ENCODE data around the gene FOXP4.

FOXP4 gene

GRCh38 chr6:41566961-41567360 is 20.8 kb downstream of the FOXP4 start:
- DNase-seq, result no peak

DNA sequence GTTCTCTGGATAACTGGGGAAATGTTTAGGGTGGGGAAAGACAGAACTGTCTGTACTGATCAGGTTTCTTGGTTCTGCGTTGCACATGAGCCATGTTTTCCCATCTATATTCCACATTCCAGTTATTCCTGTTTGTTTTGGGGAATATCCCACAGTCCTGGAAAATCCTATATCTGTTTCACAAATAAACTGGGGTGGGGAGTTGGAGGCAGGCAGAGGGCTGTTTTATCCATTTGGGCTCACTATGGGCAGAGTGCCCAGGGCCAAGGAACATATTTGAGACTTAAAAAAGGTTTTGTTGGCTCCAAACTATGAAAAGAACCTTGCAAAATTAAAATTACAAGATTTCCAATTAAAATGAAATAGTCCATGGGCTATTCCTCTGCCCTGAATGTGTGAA is 21.5 kb downstream of the FOXP4 start:
- no peak for DNase-seq

GRCh38 chr6:41568202-41568584 is 22.0 kb downstream of the FOXP4 start:
- DNase-seq, result no peak

DNA sequence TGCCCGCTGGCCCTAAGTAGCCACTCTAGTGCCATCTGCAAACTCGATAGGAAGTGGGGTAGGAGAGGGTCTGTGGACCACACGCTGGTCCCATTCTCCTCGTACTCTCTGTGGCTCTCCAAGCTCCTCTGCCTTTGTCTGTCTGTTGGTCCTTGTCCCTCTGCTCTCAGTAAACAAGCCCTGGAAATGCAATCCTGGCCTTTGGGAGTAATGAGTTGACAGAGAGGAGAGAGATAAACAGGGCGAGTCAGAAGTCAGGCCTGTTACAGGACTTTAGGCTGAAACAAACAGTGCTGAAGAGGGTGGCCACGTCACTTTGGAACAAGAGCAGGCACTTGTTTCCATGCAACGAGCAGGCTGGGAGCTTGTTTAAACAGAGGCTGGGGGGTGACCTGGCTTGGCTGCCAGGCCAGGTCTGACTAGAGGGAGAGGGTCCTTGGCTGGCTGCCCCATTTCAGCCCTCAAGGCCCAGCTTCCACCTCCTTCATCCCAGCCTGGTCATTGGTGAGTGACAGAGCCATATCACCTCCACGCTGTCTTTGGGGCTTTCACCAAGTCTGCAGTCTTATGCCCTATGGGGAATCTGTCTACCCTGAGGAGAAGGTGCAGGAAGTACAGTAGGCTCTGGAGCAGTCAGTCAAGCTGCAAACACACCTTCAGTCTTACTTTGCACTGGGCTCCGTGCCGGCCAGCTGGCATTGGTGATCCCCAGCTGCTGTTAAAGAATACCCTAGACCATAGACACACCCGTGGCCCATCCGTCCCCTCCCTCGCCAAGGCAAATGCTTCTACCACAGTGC is 22.6 kb downstream of the FOXP4 start:
- no peak for DNase-seq

DNA sequence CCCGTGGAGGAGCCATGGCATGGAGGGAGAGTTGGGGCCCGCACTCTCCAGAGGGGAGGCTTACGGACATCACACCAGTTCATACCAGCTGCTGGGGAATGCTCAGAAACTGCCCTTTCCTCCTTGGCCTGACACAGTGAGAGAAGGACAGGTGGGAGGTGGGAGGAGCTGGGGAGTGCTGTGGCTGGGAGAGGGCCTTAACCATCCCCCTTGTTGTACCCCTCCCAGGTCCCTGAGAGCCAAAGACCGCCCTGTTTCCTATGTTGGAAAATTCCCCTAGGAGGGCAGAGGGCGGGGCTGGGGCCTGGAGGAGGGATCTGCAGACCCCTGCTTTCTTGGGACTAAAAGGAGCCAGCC is 24.1 kb downstream of the FOXP4 start:
- no peak for DNase-seq

DNA sequence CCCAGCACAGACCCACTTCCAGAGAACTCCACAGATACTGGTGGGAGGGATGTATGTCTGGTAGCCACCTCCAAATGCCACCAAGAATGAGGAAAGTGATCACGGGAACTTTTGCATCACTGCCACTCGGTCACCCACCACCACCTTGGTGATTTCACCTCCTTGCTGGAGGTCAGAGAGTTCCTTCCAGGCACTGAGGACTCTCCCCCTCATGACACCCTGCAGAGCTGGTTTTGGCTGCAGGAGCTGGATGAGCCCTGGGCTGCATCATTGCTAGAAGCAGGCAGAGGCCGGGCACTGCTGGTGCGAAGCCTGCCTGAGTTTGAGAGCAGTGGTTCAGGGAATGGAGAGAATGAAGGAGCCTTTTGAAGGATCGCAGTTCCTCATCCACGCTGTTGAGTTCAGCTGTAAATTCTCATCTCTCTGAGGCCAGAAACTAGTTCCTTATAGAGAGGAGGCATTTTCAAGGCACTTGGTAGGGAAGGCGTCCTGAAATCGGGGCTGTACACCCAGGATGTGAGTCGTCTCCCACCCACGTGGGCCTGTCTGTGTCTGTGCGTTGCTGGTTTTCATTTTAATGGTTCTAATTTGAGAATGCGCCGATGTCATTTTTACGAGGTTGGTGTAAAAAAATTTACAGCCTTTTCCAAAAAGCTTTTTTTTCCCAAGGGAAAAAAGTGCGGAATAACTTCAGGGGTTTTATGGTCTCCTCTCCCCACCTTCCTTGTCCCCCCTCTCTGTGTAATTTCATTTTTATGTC is 25.0 kb downstream of the FOXP4 start:
- no peak for DNase-seq

DNA sequence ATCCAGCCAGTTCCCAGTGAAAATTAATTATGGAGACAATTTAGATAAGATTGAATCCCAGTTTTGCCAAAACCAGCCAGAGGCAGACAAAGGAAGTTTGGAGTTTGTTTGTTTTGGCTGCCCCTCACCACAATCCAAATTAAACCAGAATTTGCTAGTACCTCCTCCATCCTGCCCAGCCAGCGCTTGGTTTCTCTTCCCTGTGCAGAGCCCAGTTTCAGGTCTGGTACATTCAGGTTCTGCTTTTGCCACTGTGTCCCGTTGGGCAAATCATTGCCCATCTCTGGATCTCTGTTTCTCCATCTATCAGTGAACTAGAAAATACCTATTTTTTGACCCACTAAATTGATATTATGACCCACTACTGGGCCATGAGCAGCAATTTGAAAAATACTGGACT is 26.4 kb downstream of the FOXP4 start:
- DNase-seq, result no peak

DNA sequence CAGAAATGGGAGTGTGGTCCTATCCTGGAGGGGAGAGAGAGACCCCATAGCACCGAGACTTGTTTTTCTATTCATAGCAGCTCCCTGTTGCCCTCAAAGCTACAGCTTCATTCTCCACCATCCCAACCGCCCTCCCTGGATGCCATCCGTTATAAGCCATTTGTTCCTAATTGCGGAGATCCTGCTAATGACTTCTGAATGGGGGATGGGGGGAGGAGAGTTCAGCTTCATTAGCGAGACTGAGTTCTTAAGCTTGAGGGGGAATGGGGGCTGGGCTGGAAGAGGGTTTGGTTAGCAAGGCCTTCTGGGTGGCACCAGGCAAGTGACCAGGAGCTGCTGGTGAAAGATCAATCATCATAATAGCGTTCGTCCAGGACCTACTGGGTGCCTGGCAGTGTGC is 27.1 kb downstream of the FOXP4 start:
- no peak for DNase-seq

- DNase-seq, result no peak
These were observed 27.8 kb downstream of the FOXP4 start for GRCh38 chr6:41573985-41574384.

- no peak for DNase-seq
These were observed 29.4 kb downstream of the FOXP4 start for GRCh38 chr6:41575598-41575997.

- no peak for DNase-seq
These were observed 30.5 kb downstream of the FOXP4 start for GRCh38 chr6:41576667-41577066.

DNA sequence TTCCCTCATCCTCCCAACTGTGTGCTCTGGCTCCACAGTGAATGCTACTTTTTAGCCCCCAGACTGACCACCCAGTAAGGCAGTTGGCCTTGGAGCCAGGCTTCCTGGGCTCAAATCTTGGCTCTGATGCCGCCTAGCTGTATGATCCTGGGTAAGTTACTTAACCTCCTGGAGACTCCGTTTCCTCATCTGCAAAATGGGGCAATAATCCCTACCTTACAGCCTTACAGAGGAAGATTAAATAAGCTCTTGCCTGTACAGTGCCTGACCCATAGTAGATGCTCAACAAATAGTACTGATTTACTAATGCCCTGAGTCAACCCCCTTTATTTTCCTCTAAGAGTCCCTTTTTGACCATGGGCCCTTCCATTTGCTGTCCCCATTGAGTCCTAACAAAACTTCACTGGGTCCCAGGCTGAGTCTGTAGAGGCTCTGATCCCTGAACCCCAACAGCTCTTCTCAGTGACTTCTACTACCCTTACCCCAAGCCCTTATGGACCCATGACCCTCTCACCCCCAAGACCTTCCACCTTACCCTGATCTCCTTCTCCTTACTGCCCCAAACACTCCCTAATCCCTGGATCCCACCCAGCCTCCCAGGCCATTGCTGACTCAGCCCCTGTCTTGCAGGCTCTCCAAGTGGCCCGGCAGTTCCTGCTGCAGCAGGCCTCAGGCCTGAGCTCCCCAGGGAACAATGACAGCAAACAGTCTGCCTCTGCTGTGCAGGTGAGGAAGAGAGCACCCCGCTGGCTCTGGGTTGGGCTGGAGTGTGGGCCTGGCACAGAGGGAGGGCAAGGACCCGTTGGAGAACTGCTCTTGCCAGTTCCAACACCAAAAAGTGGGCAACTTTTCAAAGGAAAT is 31.4 kb downstream of the FOXP4 start:
- peak; percentile 50 for DNase-seq

DNA sequence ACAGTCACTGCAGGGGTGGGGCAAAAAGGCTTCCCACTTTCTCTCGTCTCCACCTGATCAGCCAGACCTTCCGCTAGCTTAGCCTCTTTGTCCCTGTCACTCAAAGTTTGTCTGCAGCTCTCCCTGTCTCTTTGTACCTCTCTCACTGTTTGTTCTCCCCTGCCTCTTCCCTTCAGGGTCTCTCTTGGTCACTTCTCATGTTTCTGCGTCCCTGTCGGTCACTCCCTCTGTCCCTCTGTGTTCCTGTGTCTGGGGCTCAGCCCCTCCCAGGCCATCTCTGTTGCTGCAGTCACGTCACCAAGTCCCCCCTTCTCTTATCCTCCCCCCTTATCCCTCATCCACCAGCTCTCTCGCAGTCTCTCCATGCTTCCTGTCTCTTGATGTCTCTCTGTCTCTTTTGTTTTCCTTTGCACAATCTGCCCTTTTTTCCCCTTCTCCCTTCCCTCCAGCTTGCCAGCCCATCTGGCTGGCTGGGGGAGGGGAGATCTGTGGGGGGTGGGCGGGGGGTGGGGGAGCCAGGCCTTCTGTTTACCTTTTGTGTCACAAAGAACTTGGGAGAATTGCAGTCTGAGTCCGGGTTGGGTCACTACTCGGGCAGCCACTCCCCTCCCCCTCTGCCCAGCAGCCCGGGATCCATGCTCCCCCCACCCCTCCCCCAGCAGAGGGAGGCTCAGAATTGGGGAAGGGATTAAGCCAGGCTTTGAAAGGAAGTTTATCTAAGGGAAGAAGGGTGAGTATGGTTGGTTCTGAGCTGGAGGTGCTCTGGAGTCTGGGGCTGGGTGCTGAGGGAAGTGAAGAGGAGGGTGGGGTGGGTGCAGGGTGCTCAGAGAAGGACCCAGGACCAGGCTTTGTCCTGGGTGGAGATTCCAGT is 32.3 kb downstream of the FOXP4 start:
- no peak for DNase-seq

GRCh38 chr6:41579088-41579610 is 33.0 kb downstream of the FOXP4 start:
- DNase-seq, result no peak

DNA sequence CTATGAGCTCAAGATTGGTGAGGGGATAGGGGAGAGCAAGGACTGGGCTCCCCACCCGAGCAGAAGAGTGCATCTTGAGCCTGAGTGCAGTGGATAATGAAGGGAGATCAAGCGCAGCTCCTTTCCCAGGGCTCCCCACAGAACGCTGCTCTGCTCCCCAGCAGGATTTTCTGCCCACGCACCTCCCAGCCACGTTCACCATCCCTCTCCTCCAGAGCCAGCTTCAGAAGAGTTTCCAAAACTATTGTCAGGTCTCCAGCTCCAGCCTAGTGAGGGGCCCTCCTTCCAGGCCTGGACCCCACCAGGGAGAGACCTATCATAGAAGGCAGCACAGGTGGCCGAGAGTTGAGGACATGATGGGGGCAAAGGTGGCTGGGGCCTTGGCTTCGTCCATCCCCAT is 34.5 kb downstream of the FOXP4 start:
- DNase-seq, result no peak

- no peak for DNase-seq
These were observed 35.3 kb downstream of the FOXP4 start for GRCh38 chr6:41581381-41581991.

DNA sequence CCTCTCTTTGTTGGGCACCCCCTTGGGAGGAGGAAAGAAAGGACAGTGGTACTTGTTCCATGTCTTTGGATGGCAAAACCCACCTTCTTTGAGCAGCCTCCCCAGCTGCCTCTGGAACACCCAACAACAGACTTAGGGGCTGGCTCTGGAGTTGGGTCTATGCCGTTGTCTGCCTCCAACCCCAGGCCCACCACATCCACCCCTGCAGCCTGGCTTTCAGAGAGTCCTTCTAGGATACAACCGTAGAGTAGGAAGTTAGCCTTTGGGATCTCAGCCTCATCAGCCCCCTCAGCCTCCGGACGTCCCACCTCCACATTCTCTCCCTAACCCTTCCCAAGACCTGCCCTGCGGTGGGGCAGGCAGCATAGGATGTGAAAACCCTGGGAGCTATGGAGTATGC is 36.4 kb downstream of the FOXP4 start:
- DNase-seq, result no peak

GRCh38 chr6:41583565-41583964 is 37.4 kb downstream of the FOXP4 start:
- no peak for DNase-seq

DNA sequence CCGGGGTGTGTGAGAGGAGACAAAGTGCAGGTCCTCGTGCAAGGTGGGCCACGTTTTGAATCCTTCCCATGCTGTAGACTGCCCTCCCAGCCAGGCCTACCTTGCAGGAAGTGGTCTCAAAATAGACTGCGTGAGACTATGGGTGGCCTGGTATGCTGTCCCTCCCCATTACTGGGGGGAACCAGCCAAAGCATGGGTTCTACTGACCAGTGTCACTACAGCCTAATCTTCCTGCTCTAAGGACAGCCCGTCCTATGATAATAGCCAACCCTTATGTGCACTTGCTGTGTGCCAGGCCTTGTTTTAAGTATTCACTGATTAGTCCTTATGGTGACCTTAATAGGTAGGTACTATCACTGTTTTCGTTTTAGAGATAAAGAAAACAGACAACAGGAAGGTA is 38.0 kb downstream of the FOXP4 start:
- DNase-seq, result no peak

- DNase-seq, result peak; percentile 4
These were observed 38.6 kb downstream of the FOXP4 start for GRCh38 chr6:41584668-41585205.

DNA sequence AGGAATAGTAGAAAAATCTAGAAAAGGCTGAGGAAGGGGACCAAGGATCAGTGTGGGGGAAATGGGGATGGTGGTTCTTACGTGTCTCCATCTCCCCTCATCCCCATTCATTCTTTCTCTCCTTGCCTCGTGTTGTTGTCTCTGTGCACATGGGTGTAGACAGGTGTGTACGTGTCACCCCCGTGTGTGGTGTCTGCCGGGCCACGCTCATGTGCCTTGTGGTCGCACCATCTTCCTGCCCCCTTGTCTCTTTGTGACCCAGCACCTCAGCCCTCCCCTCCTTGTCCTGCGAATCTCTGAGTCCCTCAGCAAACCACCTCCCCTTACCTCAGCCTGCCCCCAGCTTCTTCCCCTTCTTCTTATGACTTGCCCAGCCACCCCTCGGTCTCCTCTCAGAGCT is 39.4 kb downstream of the FOXP4 start:
- DNase-seq, result no peak

Measured in NCI-H526 treated with DMSO at 0.1 percent for 48 hours (cell line).